Measurements from ENCODE around the gene EIF4H.
"Not testable (repeated sequence)": the region's sequence is repeated elsewhere in the genome, so short reads cannot be mapped to it uniquely, and the experiment has no call there.

Gene EIF4H

GRCh38 chr7:74202841-74203556, 28.8 kb downstream of the EIF4H start:
- no peak for DNase-seq

- DNase-seq: no peak
Measured at GRCh38 chr7:74203956-74204618, 29.9 kb downstream of the EIF4H start.

- DNase-seq: not testable (repeated sequence)
Measured at GRCh38 chr7:74206052-74206451, 31.9 kb downstream of the EIF4H start.

GRCh38 chr7:74206589-74207120, 32.5 kb downstream of the EIF4H start:
- peak; percentile 29 for DNase-seq

- no peak for DNase-seq
Measured at GRCh38 chr7:74207586-74207985, 33.4 kb downstream of the EIF4H start.

GRCh38 chr7:74208241-74208640, 34.1 kb downstream of the EIF4H start:
- DNase-seq: not testable (repeated sequence)

- no peak for DNase-seq
Measured at GRCh38 chr7:74212661-74213060, 38.5 kb downstream of the EIF4H start.

GRCh38 chr7:74214816-74215630, 40.9 kb downstream of the EIF4H start:
- no peak for DNase-seq

GRCh38 chr7:74215921-74216320, 41.8 kb downstream of the EIF4H start:
- DNase-seq: no peak

- DNase-seq: no peak
Measured at GRCh38 chr7:74216361-74216761, 42.2 kb downstream of the EIF4H start.

- DNase-seq: peak; percentile 12
Measured at GRCh38 chr7:74217455-74218342, 43.5 kb downstream of the EIF4H start.

- no peak for DNase-seq
Measured at GRCh38 chr7:74218343-74218698, 44.2 kb downstream of the EIF4H start.

- no peak for DNase-seq
Measured at GRCh38 chr7:74219416-74219815, 45.3 kb downstream of the EIF4H start.

- DNase-seq: no peak
Measured at GRCh38 chr7:74220229-74220628, 46.1 kb downstream of the EIF4H start.

- no peak for DNase-seq
Measured at GRCh38 chr7:74221713-74222112, 47.6 kb downstream of the EIF4H start.

GRCh38 chr7:74222851-74223710, 48.9 kb downstream of the EIF4H start:
- no peak for DNase-seq

GRCh38 chr7:74223711-74224510, 49.8 kb downstream of the EIF4H start:
- DNase-seq: no peak

- no peak for DNase-seq
Measured at GRCh38 chr7:74224511-74224832, 50.3 kb downstream of the EIF4H start.

GRCh38 chr7:74224907-74225306, 50.8 kb downstream of the EIF4H start:
- not testable (repeated sequence) for DNase-seq

- no peak for DNase-seq
Measured at GRCh38 chr7:74225400-74225799, 51.2 kb downstream of the EIF4H start.

- no peak for DNase-seq
Measured at GRCh38 chr7:74226633-74227032, 52.5 kb downstream of the EIF4H start.

All from NCI-H2171 (cell line).